Superior temporal gyrus (tissue), 1 donor: ENCODE measurements around the gene GLT8D1.

Experiments
- DNase-seq: peaks from one replicate; pipeline ENCODE4 v3.0.0-alpha.2; 2016; ENCODE audit errors: extremely low spot score

Gene GLT8D1

DNA sequence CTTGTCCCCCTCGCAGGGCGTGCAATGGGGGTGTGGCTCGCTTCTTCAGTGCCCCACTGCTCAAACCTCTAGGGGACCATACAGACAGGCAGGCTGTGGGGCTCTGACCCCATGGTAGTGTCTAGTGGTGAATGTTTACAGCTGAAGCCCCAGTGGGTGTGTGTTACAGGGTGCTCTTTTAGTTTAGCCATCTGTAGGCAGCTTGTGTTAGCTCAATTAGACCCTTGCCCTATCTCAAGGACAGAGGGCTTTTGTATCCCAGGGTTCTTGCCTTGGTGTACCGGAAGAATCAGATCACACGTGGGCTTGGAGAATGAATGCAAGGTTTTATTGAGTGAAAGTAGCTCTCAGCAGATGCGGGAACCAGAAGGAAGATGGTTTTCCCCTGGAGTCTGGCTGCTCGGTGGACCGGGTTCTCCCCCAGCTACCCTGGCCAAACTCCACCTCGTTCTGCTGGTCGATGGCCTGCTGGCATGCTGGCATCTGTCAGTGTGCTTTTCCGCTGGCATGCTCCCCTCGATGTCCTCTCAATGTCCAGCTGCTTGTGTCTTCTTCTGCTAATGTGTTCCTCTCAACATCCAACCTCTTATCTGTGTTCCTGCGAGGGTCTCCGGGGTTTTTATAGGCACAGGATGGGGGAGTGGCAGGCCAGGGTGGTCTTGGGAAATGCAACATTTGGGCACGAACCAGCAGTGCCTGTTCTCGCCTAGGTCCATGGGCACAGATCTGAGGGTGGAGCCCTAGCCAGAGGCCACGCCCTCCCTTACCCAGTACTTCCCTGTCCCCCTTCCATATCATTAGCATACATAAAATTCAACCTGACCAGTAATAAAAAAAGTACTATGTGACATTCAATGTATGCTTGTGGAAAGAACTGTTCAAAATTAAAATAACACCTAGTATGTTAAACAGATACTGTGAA lies 7.0 kb upstream of the GLT8D1 start:
- DNase-seq: no peak

DNA sequence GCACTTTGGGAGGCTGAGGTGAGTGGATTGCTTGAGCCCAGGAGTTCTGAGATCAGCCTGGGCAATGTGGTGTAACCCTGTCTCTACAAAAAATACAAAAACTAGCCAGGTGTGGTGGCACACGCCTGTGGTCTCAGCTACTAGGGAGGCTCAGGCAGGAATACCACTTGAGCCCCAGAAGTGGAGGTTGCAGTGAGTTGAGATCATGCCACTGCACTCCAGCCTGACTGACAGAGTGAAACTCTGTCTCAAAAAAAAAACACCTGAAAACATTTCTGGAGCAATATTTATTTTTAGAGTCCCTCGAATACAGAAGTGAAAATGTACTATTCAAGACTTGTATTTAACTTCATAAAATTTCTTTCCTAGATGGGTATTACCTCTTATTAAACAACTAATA lies 4.9 kb upstream of the GLT8D1 start:
- DNase-seq: no peak

GRCh38 chr3:52707585-52707984 lies 2.0 kb upstream of the GLT8D1 start:
- DNase-seq: no peak

DNA sequence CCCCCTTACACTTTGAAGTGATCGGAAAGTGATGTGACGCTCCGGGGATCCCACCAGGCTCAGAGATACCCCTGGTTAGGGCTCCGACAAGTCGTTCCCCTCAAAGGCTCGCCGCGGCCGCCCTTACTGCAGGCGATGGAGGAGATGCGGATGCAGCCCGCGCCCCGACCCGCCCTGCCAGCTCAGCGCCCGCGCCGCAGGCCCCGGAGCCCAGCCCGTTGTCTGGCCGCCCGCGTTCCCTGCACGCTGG lies 228 bp downstream of the GLT8D1 start:
- no peak for DNase-seq

GRCh38 chr3:52704611-52705437 lies 767 bp downstream of the GLT8D1 start:
- DNase-seq: no peak

DNA sequence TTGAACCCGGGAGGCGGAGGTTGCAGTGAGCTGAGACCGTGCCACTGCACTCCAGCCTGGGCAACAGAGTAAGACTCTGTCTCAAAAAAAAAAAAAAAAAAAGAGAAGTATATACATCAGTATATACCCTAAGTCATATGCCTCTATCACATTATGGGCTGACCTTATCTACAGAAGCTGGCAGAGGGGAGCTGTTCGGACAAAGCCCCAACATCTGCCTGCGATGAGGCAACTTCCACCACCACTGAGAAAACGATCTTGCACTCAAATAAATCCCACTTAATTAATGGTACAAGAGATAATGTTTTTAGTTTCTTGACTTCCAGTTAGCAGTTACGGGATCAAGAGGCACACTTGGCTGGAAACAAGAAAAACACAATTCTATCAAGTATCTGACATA lies 2.2 kb downstream of the GLT8D1 start:
- no peak for DNase-seq

DNA sequence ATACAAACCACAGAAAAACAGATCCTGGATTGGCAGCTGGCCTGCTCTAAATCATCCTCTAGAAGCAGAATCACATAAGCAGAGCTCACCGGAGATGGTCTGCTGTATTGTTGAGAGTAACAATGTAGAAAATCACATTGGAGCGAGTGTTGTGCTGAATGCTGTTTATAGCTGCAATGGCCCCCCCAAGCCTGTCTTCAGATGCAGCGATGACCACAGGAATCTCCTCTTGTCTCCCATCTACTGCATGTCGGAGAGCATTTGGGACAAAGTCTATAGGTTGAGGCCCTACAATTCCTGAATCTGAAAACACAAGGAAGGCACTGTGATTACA lies 8.0 kb downstream of the GLT8D1 start:
- DNase-seq: no peak

DNA sequence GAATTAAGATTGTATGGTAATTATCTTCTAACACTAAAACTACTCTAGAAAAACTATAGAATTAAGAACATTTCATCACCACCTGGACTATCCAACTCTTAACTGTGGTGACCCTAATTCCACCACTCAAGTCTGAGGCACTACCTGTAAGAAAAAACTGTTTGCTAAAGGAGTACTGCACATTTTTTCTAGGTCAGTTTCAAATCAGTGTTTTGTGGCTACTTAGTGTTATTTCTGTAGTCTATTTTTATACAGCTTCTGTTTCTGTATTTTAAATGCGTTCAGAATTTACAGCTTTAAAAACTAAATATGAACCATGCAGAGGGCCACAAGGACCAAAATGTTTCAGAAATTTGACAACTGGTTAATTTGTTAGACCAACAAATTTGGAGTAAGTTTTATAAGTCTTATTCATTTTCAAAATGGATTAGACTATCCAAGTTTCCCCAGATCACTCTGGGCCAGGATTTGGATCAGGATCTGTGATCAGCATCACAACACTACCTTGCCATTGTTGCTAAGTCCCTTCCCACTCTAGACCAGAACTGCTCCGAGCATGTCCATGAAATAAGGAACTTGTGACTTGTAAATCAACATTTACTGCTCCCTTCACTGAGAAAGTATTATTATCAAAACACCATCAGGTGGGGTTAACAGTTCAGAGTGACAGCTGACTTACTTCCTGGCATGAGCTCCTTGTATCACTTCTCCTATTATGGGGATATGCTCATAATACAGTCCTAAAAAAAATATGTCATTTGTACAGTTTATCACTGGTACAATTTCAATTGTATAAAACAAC lies 8.6 kb downstream of the GLT8D1 start:
- DNase-seq: no peak

DNA sequence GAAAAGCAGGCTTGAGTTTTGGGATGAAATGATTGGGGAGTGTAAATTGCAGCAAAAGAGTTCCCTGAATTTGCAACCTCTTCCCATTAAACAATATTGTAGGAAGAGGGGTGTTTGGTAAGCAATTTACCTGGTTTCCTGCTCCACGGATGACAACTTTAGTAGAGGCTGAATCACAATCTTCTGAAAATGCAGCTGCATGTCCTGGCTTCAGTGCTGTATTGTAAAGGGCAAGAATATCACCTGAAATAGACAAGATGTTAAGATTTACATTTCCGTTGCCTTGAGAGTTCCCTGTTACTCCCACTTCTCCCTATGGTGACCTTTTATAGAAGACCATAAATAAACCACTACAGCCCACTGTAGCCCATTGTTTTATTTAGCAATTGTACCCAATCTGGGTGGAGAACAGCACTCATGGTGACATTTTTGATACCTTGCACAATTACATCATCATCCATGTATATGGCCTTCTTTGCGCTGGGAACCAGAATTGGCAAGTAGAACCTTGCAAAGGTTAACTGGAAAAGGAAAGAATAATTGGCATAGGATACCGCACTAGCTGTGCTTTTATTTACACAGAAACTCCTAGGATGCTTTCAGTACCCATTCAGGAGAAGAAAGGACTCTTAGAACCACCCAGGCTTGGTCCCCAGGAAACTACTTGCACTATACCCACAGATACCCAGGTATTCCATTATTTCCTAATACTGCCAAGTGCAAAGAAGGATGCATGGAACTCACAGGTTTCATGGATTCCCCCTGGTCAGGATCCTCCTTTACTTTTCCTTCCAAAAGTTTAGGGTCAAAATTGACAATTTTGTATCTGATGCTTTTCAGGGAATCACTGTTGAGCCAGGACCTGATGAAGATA lies 9.6 kb downstream of the GLT8D1 start:
- DNase-seq: no peak

- no peak for DNase-seq
Measured at GRCh38 chr3:52694528-52695189, 10.9 kb downstream of the GLT8D1 start.

DNA sequence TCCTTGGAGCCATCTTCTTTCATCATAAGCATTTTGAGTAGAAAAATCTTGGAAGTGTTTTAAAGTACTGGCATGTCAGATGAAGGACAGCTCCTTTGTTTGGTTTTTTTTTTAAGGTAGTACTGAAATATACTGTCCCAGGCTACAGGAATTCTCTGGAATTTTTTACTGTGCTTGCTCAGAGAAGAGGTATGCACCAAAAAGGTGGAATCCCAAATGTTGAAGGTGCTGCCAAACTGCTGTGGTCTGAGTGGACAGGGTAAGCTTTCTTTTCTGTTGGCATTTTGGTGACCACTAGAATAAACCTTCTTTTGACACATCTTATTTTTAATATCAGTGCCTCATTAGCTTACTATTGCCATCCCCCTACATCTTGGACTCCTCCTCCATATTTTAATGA lies 12.5 kb downstream of the GLT8D1 start:
- DNase-seq: no peak

DNA sequence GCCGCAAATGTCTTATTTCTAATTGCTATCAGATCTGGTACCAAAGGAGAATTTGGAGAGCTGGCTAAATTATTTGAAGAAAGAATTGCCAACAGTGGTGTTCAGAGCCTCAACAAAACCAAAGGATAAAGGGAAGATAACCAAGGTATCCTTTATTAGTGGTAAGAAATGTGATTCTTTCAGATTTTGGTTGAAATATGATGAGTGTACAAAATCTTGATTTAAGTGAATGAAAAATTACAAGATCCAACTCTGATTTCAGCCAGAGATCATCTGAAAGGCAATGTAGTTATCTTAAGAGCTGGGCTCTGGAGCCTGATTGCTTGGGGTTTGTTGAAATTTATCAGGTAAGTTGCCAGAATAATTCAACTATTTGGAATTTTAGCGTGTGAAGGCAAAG lies 15.0 kb downstream of the GLT8D1 start:
- DNase-seq: no peak

DNA sequence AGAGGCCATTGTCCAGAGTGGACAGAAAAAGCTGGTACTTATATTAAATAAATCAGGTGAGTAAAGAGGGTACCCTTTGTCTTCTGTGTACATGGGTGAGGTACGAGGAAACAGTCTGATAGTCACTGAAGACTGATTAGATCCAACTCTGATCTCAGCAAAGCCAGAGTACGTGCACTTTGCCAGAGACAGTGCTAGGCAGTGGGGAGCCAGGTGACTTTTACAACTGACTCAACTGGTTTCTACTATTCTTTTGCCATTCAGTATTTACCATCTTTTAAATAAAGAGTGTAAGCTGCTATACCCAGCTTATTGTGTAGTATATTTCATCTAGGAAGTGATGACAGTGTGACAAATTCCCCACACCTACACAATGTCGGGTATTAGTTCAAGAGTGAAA lies 16.4 kb downstream of the GLT8D1 start:
- DNase-seq: no peak

DNA sequence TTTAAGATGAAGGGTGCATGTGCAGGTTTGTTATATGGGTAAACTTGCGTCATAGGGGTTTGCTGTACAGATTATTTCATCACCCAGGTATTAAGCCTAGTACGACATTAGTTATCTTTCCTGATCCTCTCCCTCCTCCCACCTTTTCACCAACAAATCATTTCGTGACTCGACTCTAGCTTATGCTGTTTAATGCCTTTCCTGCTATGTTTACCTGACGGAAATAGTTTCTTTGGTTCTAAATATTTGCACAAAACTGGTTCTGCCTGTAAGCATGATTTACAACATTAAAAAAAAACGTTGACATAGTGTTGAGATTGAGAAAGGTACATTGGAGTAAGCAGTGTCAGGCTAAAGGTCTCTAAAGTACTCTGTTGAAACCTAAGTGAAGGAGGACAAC lies 17.3 kb downstream of the GLT8D1 start:
- DNase-seq: no peak

DNA sequence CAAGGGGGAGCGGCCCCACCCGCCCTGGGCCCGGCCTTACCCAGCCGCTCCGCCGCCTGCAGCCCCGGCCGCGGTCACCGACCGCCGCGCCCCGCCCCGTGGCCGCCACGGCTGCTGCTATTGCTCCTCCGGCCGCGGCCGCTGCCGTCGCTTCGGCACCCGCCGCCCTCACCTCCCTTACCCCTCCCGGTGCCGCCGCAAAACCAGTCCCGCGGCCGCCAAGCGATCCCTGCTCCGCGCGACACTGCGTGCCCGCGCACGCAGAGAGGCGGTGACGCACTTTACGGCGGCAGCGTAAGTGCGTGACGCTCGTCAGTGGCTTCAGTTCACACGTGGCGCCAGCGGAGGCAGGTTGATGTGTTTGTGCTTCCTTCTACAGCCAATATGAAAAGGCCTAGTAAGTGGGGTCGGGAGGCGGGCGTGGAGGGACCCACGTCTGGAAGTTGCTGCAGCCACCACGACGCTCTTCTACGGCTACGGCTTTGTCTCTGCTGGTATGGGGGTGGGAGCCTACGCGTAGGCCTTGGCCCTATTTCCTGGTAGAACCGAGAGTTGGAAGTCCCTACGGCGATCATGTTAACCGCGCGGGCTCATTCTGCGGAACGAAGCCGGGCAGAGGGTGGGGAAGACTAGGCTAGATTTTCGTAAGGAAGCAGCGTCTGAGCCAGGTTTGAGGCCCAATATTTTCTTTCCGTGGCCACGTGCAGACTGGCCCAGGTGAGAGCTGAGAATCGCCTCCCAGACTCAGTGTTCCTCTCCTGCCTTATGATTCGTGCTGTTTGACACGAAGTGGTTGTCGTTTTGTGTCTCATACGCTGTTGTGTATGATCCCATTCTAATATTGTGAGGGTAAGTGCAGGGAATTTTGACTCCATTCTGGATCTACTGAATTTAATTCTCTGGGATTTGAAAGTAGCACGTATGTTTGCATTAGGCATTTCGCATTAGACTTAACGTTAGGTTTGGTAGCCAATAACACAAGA lies 19.6 kb downstream of the GLT8D1 start, which contains the start of the genes GNL3 and PBRM1:
Gene GNL3, plus strand, starts transcription at position 324 of the 983 bp plus-strand sequence. Its CDS starts 61 bp downstream, at position 385.
Gene PBRM1, minus strand, starts transcription at position 205 of the 983 bp plus-strand sequence.
- DNase-seq: peak; percentile 96

- peak; percentile 76 for DNase-seq
Measured at GRCh38 chr3:52685285-52685708, 20.3 kb downstream of the GLT8D1 start.

- DNase-seq: no peak
Measured at GRCh38 chr3:52684184-52684583, 21.4 kb downstream of the GLT8D1 start.

- no peak for DNase-seq
Measured at GRCh38 chr3:52683611-52684010, 22.0 kb downstream of the GLT8D1 start.

DNA sequence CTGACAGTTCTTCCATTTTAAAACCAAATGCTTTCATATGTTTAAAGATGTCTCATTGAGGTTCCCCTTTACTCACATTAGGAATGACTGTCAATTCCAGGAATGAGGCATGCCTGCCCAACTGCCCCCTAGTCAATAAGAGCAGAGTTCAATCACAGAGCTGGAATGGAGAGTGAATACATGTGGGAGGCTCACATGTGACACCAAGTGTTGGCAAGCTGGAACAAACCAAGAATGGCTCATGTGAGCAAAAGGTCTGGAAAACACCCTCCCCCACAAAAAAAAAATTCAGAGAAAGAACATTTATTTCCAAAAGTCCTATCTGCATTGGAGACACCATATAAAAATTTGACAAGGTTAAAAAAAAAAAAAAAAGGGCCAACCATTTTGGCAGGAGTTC lies 23.6 kb downstream of the GLT8D1 start:
- DNase-seq: peak; percentile 59
